A549 (cell line): ENCODE measurements around the gene INTS6. TPM values are rescaled to one million over a fixed set of nuclear protein-coding genes. Genes with fewer than 3 reads are reported as not detected.

Experiments
- ATAC-seq, 2 experiments: fragments of 200-7000 bp in 1 of 2; fragments of >200 bp in 1 of 2; cut with Nextera tagmentation in 1 of 2; cut with Tn5 transposase in 1 of 2; 3 replicates each; pipeline versions ENCODE4 v1.8.0 to v1.9.1; 2018 to 2020; ENCODE audit warnings: mild to moderate bottlenecking in 1 of 2, moderate library complexity in 1 of 2
- CTCF ChIA-PET: fragments of 300-600 bp; sonication (Branson Sonifier 250); formaldehyde crosslinking; extraction: SDS; loops from one replicate; lab custom pipeline; 2021; ENCODE audit warnings: antibody characterized with exemption, inconsistent platforms; lab: Yijun Ruan, JAX
- POLR2A ChIA-PET: fragments of 350-600 bp; formaldehyde crosslinking; extraction: SDS; loops from one replicate; lab custom pipeline; 2021; ENCODE audit warnings: antibody characterized with exemption, inconsistent platforms; lab: Yijun Ruan, JAX
- DNase-seq, 2 experiments: peaks; one replicate each; pipeline versions ENCODE4 v3.0.0 to v3.0.0-alpha.2; 2011 to 2016; ENCODE audit warnings: low read depth in 1 of 2, low spot score in 1 of 2
- FAIRE-seq: peaks from 2 replicates; lab custom pipeline; 2011; peaks lifted over from hg19 to GRCh38; lab: Jason Lieb, UNC
- H3K27ac ChIP-seq, 2 experiments: fragments of >200 bp; sonication (Bioruptor Twin); formaldehyde crosslinking; 3 replicates each; pipeline ENCODE4 v1.5.1; 2016 to 2017
- H3K4me1 ChIP-seq: fragments of >200 bp; sonication (Bioruptor Twin); formaldehyde crosslinking; 3 replicates; pipeline ENCODE4 v1.6.1; 2016
- H3K4me2 ChIP-seq: fragments of >200 bp; sonication (Bioruptor Twin); formaldehyde crosslinking; 3 replicates; pipeline ENCODE4 v1.6.1; 2016
- H3K4me3 ChIP-seq: fragments of >200 bp; sonication (Bioruptor Twin); formaldehyde crosslinking; 3 replicates; pipeline ENCODE4 v1.5.1; 2016
- H3K9me3 ChIP-seq: fragments of >200 bp; sonication (Bioruptor Twin); formaldehyde crosslinking; 3 replicates; pipeline ENCODE4 v1.6.1; 2016
- BCL3 ChIP-seq: fragments of >200 bp; sonication (Bioruptor Twin); formaldehyde crosslinking; IDR thresholded peaks from 3 replicates; pipeline ENCODE4 v1.6.1; 2016
- CBX8 ChIP-seq: fragments of 200-600 bp; sonication (generic); IDR thresholded peaks from 2 replicates; pipeline ENCODE4 v1.6.1; 2016
- CHD2 ChIP-seq: fragments of 150-350 bp; IDR thresholded peaks from 2 replicates; pipeline ENCODE4 v1.6.1; 2014; ENCODE audit warnings: low read length; ENCODE audit not compliant: partially characterized antibody
- CHD4 ChIP-seq: fragments of 200-600 bp; sonication (generic); IDR thresholded peaks from 2 replicates; pipeline ENCODE4 v1.6.1; 2016; ENCODE audit warnings: antibody characterized with exemption, mild to moderate bottlenecking, borderline replicate concordance
- CTCF ChIP-seq: fragments of >200 bp; sonication (Bioruptor Twin); formaldehyde crosslinking; IDR thresholded peaks from 3 replicates; pipeline ENCODE4 v1.5.1; 2016
- EHMT2 ChIP-seq: fragments of 200-600 bp; sonication (generic); IDR thresholded peaks from 2 replicates; pipeline ENCODE4 v1.6.1; 2016; ENCODE audit warnings: antibody characterized with exemption, low read depth, mild to moderate bottlenecking, moderate library complexity
- ELK1 ChIP-seq: fragments of 150-350 bp; IDR thresholded peaks from 2 replicates; pipeline ENCODE4 v1.6.1; 2014; ENCODE audit warnings: low read depth, mild to moderate bottlenecking, low read length
- EP300 ChIP-seq, 2 experiments: fragments of >200 bp; sonication (Bioruptor Twin); formaldehyde crosslinking; IDR thresholded peaks; 2 replicates in 1 of 2; 3 replicates in 1 of 2; pipeline ENCODE4 v1.6.1; 2016 to 2017
- FOSL2 ChIP-seq, 2 experiments: fragments of 450-650 bp in 1 of 2; fragments of >200 bp in 1 of 2; sonication (Bioruptor Twin) in 1 of 2; formaldehyde crosslinking; IDR thresholded peaks; 2 replicates each; pipeline versions ENCODE4 v1.5.0 to v1.6.1; 2016 to 2020; ENCODE audit warnings: mild to moderate bottlenecking in 1 of 2, moderate library complexity in 1 of 2
- FOXS1 ChIP-seq: fragments of 250-450 bp; sonication (Bioruptor Pico); IDR thresholded peaks from 2 replicates; pipeline ENCODE4 v1.5.0; 2020; ENCODE audit warnings: mild to moderate bottlenecking, moderate library complexity
- GATA3 ChIP-seq: IDR thresholded peaks from 2 replicates; pipeline ENCODE4 v1.6.1; 2012; ENCODE audit warnings: borderline replicate concordance
- HES2 ChIP-seq: fragments of >200 bp; sonication (Bioruptor Twin); formaldehyde crosslinking; IDR thresholded peaks from 2 replicates; pipeline ENCODE4 v1.6.1; 2016
- HOXA7 ChIP-seq: fragments of 250-450 bp; sonication (Bioruptor Pico); IDR thresholded peaks from 2 replicates; pipeline ENCODE4 v1.5.0; 2020; ENCODE audit warnings: mild to moderate bottlenecking, moderate library complexity
- JUN ChIP-seq, 2 experiments: fragments of >200 bp; sonication (Bioruptor Twin); formaldehyde crosslinking; IDR thresholded peaks; 2 replicates in 1 of 2; 3 replicates in 1 of 2; pipeline ENCODE4 v1.6.1; 2016 to 2017
- KDM1A ChIP-seq: fragments of 200-600 bp; sonication (generic); IDR thresholded peaks from 2 replicates; pipeline ENCODE4 v1.6.1; 2016; ENCODE audit warnings: low read depth, mild to moderate bottlenecking
- KDM5A ChIP-seq: fragments of 200-600 bp; sonication (generic); IDR thresholded peaks from 2 replicates; pipeline ENCODE4 v1.6.1; 2016; ENCODE audit warnings: antibody characterized with exemption, mild to moderate bottlenecking
- MAZ ChIP-seq: fragments of 150-350 bp; IDR thresholded peaks from 2 replicates; pipeline ENCODE4 v1.6.1; 2014; ENCODE audit warnings: antibody characterized with exemption, low read depth, low read length, borderline replicate concordance
- MYC ChIP-seq: IDR thresholded peaks from 2 replicates; pipeline ENCODE4 v1.6.1; 2012; ENCODE audit warnings: mild to moderate bottlenecking, inconsistent platforms, low read length, improper control_type of control experiment, borderline replicate concordance
- NFE2L2 ChIP-seq: fragments of 150-350 bp; conservative IDR thresholded peaks from 2 replicates; pipeline ENCODE4 v1.6.1; 2014; ENCODE audit warnings: low read length
- NR3C1 ChIP-seq: fragments of >200 bp; sonication (Bioruptor Twin); formaldehyde crosslinking; IDR thresholded peaks from 3 replicates; pipeline ENCODE4 v1.6.1; 2017
- RAD21 ChIP-seq, 2 experiments: fragments of >200 bp in 1 of 2; sonication (Bioruptor Twin) in 1 of 2; formaldehyde crosslinking in 1 of 2; IDR thresholded peaks in 1 of 2; conservative IDR thresholded peaks in 1 of 2; 2 replicates in 1 of 2; 3 replicates in 1 of 2; pipeline ENCODE4 v1.6.1; 2012 to 2018; ENCODE audit warnings: inconsistent platforms in 1 of 2
- RARB ChIP-seq: fragments of 250-450 bp; sonication (Bioruptor Pico); IDR thresholded peaks from 2 replicates; pipeline ENCODE4 v1.8.0; 2021; ENCODE audit warnings: mild to moderate bottlenecking, moderate library complexity
- SMC3 ChIP-seq: fragments of >200 bp; sonication (Bioruptor Twin); formaldehyde crosslinking; IDR thresholded peaks from 3 replicates; pipeline ENCODE4 v1.6.1; 2018; ENCODE audit warnings: inconsistent platforms
- SREBF2 ChIP-seq: fragments of 450-650 bp; IDR thresholded peaks from 2 replicates; pipeline ENCODE4 v1.6.1; 2014; ENCODE audit warnings: mild to moderate bottlenecking, moderate library complexity
- USF2 ChIP-seq: fragments of 450-650 bp; IDR thresholded peaks from 2 replicates; pipeline ENCODE4 v1.6.1; 2014; ENCODE audit warnings: antibody characterized with exemption
- ZC3H11A ChIP-seq: fragments of 450-650 bp; IDR thresholded peaks from 2 replicates; pipeline ENCODE4 v1.6.1; 2014; ENCODE audit warnings: antibody characterized with exemption, mild to moderate bottlenecking
- ZNF302 ChIP-seq: fragments of 250-450 bp; sonication (Bioruptor Pico); IDR thresholded peaks from 2 replicates; pipeline ENCODE4 v1.9.0; 2021; ENCODE audit warnings: inconsistent platforms, mild to moderate bottlenecking, moderate library complexity
- ZSCAN20 ChIP-seq: fragments of 250-450 bp; sonication (Bioruptor Pico); IDR thresholded peaks from 2 replicates; pipeline ENCODE4 v1.8.0; 2022; ENCODE audit warnings: mild to moderate bottlenecking, moderate library complexity
- WGBS: methylation state at CpG from one replicate; pipeline ENCODE4 v1.1.6; 2017; ENCODE audit errors: missing lambda C conversion rate; 5-methylcytosine and 5-hydroxymethylcytosine counted together
- polyA plus RNA-seq, 4 experiments: library from polyadenylated mRNA; depleted of rRNA in 3 of 4; stranded (reverse); fragments of >200 nt; fragmentation: RNase III in 1 of 4; extraction: RNeasy Plus Mini Kit Qiagen cat#74134 plus additional on column Dnase treatment in 1 of 4; gene quantifications; 2 replicates in 3 of 4; 3 replicates in 1 of 4; pipeline ENCODE4 v1.2.3, GENCODE V29; 2011 to 2017

The INTS6 gene
- polyA plus RNA-seq, 2 of the 4 experiments (the other 2 are of a cell fraction): 11.5 to 37.1 TPM

- ChIA-PET CTCF (interaction anchor here (0.6 to 2.0 kb wide), 11 partner anchors 8 to 357 kb away, joined by 3 to 9 read pairs (median 4); partner anchors contain the start of gene INTS6), POLR2A (interaction anchor here (0.6 to 2.5 kb wide), 3 partner anchors 8 to 346 kb away, joined by 3 to 13 read pairs (median 7); partner anchors contain the start of gene INTS6)
- Histone ChIP-seq H3K4me1 (peaks cover 12% of the 10 kb centered on the region; the same call in 2 of the 3 replicates), H3K4me3 (no peak overlapping the region), H3K4me2 (no peak overlapping the region), H3K27ac (no peak overlapping the region), H3K9me3 (no peaks in the 10 kb centered on the region)
- peak; percentile 13 to 46 for DNase-seq
- TF ChIP-seq ZNF302 (CRISPR knock-in tag) (no peak), NFE2L2 (no peak), SREBF2 (no peak), HOXA7 (CRISPR knock-in tag) (no peak), USF2 (no peak), JUN (IDR thresholded peaks at IDR 0.05) (no peak), CHD4 (no peak), RARB (CRISPR knock-in tag) (no peak), SMC3 (peak; percentile 55), EHMT2 (no peak), GATA3 (no peak), EP300 (IDR thresholded peaks at IDR 0.05) (no peak), CTCF (peak; percentile 40; the same call in 1 of the 3 replicates), KDM1A (no peak), ZSCAN20 (CRISPR knock-in tag) (no peak), RAD21 (conservative IDR thresholded peaks at IDR 0.05 in 1 of 2, IDR thresholded peaks at IDR 0.05 in 1 of 2) (peak; percentile 43 to 61), ZC3H11A (no peak)
- 44% methylated on average over 1 of the region's 1 CpG for WGBS
- FAIRE-seq: no peak
- ATAC-seq: no peak
Measured at GRCh38 chr13:51444922-51445321, 7.9 kb downstream of the INTS6 start.

- TF ChIP-seq MAZ: no peak
- TF ChIP-seq ZSCAN20 (CRISPR knock-in tag): no peak
- TF ChIP-seq FOXS1 (CRISPR knock-in tag): no peak
- TF ChIP-seq FOSL2 (IDR thresholded peaks at IDR 0.05): no peak
- TF ChIP-seq FOSL2 (CRISPR knock-in tag; IDR thresholded peaks at IDR 0.05): no peak
- no peak for TF ChIP-seq CHD2
- no peak overlapping the region for H3K4me2 ChIP-seq
- peaks cover 8% of the 10 kb centered on the region; the same call in 2 of the 3 replicates for H3K4me1 ChIP-seq
- CTCF ChIA-PET: interaction anchor here (1.0 to 1.6 kb wide), 3 partner anchors 205 to 370 kb away, joined by 3 to 8 read pairs (median 3); no protein-coding TSS in a partner anchor
- FAIRE-seq: no peak
- H3K27ac ChIP-seq: no peak overlapping the region
- ATAC-seq: no peak
- POLR2A ChIA-PET: interaction anchor here (2.5 kb wide), 1 partner anchor 13 kb away, joined by 12 read pairs; the partner anchor contains the start of gene INTS6
- H3K9me3 ChIP-seq: no peaks in the 10 kb centered on the region
- WGBS: 84% methylated on average over 1 of the region's 1 CpG
- no peak for DNase-seq
- no peak overlapping the region for H3K4me3 ChIP-seq
Measured at GRCh38 chr13:51440381-51440780, 12.5 kb downstream of the INTS6 start.

- Histone ChIP-seq H3K4me3 (no peak overlapping the region), H3K9me3 (no peaks in the 10 kb centered on the region), H3K27ac (no peak overlapping the region), H3K4me1 (peaks cover 11% of the 10 kb centered on the region; the same call in 2 of the 3 replicates), H3K4me2 (no peak overlapping the region)
- DNase-seq (no peak), ATAC-seq (no peak), FAIRE-seq (no peak)
- 94% methylated on average over 4 of the region's 4 CpGs for WGBS
- CTCF ChIA-PET: no interaction called here
- POLR2A ChIA-PET: interaction anchor here (1.2 kb wide), 1 partner anchor 16 kb away, joined by 3 read pairs; no protein-coding TSS in a partner anchor
- TF ChIP-seq MYC (no peak), EHMT2 (no peak), NR3C1 (no peak), KDM1A (no peak), BCL3 (no peak), ELK1 (no peak), JUN (IDR thresholded peaks at IDR 0.05) (no peak), CBX8 (no peak), KDM5A (no peak), HES2 (no peak)
Measured at GRCh38 chr13:51437550-51438127, 15.2 kb downstream of the INTS6 start.
